ENCODE data around the gene SLC2A13.
"Not testable (repeated sequence)": the region's sequence is repeated elsewhere in the genome, so short reads cannot be mapped to it uniquely, and the experiment has no call there.

Gene SLC2A13

DNA sequence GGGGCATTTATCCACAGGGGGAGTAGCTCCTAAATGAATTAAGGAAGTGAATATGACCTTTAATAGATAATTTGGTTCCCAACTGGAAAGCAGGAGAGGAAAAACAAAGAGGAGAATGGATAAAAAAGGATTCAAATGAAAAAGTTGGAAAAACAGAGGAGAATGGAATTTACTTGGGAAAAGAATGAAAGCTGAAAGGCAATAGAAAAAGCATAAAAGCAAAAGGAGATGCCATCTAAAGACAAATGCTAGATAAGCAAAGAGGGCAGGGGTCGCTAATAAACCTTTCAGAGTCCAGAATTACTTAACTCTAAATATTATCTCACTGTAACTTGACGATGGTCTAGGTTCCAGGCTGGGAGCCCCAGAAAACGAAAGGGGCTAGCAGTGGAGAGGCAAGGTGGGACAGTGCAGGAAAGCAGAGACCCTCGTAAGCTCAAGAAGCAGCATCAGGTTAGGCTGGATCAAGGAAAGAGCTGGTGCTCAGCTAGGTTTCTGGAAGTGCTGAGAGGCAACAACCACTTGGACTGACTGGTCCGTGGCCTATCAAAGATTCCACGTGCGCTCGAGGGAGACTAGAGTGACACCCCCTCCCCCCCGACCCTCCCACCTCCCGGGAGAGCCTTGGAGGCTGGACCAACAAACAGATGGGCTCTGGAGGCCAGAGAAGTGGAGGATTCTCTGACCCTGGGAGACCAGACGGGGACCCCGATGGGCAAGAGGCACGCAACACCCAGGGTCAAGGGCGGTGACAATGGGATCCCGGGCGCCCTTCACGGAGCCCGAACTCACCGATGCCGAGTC lies 1.2 kb downstream of the SLC2A13 start:
- DNase-seq (ENCODE audit: low spot score), result peak; percentile 15

DNA sequence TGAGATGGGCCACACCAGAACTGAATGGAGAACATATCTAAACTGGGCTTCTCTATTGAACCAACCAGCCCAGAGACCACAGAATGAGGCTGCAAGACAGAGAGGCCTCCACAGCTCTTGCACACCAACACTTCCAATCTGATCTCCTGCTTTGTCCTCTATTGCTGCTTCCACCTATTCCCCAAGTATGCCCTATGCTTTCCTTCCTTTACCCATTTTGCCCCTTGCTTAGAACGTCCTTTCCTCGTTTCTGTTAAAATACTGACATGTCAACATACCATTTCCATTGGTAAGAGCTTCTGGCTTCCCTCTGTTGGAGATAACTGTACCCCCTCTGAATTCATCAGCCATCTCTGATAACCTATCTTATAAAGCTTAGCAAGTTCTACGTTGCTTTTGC lies 2.8 kb downstream of the SLC2A13 start:
- DNase-seq (ENCODE audit: low spot score), result no peak

DNA sequence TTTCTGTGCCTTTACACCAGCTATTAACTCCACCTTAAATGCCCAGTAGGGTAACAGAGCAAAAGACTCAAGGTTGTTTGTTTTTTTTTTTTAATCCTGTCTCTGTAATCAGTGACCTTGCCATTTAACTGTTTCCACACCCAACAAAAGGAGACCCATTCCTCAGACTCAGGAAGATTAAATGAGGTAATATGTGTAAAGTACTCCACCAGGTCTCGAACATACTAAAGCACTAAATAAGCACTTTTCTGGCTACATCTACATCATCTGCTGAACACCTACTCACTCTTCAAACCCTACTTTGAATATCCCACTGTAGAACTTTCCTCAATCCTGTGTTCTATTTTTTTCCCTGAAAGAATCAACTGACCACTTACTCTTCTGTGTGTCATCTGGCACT lies 4.1 kb downstream of the SLC2A13 start:
- no peak for DNase-seq (ENCODE audit: low spot score)

DNA sequence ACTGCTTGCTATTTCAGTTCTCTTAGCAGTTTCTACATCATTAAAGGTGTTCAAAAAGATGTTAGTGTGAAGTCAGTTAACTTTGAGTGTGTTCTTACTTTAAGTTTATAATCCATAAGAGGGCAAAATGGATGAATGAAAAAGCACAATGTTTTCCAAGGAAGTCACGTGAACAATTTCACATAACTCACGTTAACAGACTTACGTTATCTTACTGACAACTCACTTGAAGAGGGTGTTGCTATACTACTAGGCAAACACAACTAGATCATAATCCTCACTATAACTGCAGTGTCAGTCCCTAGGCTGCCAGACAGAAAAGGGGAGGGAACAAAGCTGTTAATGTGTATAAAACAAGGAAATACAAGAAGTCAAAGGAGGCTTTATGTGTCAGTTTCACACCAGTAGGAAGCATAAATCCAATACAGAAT lies 6.4 kb downstream of the SLC2A13 start:
- no peak for DNase-seq (ENCODE audit: low spot score)

DNA sequence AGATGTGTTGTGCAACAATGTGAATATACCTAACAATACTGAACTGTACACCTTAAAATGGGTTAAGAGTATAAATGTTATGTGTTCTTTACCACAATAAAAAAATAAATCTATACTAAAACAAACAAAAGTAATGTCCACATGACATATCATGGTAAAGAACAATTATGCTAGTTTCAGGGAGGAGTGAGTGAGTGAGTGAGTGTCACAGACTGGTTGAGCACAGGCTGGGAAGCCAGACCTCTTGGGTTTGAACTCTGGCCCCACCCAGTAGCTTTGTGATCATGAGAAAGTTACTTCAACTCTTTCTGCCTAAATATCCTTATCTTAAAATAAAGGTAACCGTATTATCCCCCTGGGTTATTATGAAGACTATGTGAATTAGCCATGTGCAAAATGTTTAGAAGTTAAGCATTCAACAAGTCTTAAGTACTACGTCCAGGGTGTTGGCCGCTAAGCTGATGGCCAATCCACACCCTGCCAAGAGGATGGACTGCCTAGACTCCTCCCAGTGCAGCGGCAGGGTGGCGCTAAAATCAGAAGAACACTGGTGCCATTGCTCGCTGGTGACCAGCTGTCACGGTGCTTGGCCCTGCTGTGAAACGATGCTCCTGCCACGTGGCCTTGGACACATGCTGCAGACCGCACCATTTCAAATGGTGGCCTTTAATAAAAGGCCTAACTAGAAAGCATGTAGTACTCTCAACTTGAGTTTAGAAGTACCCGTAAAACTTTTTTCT lies 7.3 kb downstream of the SLC2A13 start:
- DNase-seq (ENCODE audit: low spot score), result no peak

DNA sequence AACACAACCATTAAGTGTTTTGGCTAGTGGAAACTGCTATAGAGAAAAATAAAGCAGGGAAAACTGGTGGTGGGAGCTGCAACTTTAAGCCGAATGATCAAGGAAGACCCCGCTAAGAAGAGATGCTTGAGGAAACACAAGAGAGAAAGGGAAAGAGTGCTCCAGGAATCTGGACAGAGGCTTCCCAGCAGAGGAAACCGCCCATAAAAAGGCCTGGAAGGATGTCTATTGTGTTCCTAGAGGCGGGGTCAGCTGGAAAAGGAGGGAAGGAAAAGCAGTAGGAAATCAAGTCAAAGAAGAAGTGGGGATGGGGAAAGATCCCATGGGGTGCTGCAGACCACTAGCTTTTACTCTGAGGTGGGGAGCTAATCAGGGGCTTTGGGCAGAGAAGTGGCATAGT lies 12.4 kb downstream of the SLC2A13 start:
- no peak for DNase-seq (ENCODE audit: low spot score)

DNA sequence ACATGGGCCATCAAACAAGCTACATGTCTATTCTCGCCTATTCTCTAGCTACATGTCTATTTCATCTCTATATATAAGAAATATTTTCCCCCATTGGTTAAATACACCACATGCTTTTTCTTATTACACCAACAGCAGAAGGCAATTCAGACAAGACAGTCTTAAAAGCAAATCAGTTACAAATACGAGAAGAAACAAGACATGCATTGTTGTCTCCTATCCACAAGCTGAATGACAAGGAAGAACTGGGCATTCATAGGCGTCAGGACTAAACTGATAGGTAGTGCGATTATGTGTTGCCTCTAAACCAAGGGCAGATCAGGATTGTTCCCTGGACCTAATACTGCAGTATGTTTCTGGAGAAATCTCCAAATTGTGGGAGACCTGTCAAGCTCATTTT lies 19.4 kb downstream of the SLC2A13 start:
- DNase-seq (ENCODE audit: low spot score), result no peak

DNA sequence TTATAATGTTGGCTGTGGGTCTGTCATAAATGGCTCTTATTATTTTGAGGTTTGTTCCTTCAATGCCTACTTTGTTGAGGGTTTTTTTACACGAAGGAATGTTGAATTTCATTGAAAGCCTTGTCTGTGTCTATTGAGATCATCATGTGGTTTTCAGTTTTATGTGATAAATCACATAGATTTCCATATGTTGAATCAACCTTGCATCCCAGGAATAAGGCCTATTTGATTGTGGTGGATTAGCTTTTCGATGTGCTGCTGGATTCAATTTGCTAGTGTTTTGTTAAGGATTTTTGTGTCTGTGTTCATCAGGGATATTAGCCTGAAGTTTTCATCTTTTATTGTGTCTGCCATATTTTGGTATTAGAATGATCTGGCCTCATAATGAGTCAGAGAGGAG lies 27.6 kb downstream of the SLC2A13 start:
- DNase-seq (ENCODE audit: low spot score), result no peak

DNA sequence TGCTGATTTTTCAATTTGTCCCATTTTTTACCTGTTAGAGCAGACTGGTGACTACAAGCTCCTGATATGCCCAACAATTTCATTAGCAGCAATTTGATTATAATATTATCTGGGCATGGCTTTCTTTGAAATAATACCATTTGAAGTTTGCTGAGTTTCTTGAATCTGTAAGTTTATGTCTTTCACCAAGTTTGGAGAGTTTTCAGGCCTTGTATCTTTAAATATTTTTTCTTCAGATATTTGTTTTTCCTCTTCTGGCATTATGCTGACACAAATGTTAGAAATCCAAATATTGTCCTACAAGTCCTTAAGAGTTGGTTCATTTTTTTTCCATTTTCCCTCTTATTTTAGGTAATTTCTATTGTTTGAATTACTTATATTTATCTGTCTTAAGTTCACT lies 30.4 kb downstream of the SLC2A13 start:
- no peak for DNase-seq (ENCODE audit: low spot score)

DNA sequence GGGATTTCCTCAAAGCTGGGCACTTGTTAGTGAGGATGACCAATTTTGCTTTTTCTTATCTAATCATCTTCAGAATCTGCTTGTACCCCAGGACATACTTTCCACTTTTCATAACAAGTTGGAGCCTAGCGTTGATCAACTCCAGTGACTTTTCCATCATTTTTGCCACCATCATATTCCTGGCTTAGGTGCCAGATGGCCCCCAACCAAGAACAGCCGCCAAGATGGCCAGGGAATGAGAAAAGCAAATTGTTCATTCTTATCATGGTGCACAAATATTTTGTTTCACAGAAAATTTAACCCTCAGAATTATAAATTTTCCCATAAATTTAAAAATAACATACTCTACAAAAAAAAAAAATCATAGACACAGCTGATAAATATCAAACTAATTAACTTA lies 37.5 kb downstream of the SLC2A13 start:
- DNase-seq (ENCODE audit: low spot score), result no peak

DNA sequence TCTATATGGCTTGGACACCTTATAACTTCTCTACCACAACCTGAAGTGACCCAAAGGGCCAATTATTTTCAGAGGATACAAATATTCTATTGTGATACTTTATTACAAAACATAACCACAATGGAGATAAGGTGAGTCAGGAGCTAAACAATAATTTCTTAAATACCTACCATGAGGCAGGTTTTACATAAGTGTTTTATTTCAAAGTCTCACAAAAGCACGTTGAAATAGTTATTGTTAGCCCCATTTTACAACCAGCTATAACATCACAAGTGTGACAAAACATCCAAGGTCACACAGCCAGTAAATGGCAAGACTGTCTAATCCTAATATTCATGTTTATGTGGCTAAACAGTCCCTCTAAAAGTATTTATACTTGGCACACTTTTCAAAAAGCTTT lies 40.2 kb downstream of the SLC2A13 start:
- DNase-seq (ENCODE audit: low spot score), result no peak

DNA sequence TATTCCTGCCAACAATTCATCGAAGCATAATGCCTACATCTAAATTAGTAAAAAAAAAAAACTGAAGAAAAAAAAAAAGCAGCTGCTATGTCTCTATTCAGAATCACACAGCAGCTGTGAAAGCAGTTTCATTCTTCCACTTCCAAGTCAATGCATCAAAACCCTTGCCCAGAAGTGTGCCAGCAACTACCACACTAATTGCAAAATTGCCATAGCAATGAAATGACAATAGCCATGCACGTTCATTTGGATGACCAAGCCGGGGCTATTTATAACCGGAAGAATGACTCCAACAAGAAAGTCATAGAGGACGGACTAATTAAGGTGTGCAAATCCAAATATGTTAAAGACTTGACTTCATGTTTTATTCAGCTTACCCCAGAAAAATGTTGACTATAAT lies 42.5 kb downstream of the SLC2A13 start:
- no peak for DNase-seq (ENCODE audit: low spot score)

DNA sequence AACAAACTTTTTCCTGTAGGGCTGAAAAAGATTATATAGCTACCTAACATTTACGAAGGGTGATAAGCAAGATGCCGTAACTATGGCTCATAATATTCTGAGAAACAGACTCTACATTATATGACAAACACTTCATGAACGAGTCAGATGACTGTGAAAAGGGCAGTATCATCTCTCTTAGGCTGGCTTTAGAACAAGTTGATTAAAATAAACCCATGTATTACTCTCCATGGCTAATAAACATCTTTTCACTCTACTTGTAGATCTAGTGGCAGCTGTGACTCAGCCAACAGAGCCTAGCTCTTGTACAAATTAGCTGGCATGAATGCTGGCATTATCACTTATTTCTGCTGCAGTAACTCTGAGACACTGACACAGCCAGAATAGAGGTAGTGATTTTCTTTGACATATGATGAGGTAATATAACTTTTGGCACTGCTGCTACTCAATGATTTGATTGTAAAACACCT lies 47.1 kb downstream of the SLC2A13 start:
- no peak for DNase-seq (ENCODE audit: low spot score)

DNA sequence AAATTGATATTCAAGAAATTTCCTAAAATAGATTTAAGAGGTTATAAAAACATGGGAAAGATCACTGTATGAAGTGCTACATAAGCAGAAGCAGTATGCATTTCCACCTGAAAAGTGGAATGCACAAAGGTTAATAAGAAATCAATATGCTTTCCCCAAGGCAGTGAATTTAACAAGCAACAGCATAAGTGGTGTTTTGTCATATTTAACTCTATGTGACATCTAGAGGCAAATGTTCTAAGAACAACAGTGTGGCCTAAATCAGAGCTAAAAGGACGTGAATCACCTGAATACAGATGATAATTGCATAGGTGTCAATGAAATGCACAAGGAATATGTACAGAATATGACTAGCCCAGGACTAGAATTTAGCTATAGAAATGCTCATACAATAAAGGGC lies 49.5 kb downstream of the SLC2A13 start:
- no peak for DNase-seq (ENCODE audit: low spot score)

DNA sequence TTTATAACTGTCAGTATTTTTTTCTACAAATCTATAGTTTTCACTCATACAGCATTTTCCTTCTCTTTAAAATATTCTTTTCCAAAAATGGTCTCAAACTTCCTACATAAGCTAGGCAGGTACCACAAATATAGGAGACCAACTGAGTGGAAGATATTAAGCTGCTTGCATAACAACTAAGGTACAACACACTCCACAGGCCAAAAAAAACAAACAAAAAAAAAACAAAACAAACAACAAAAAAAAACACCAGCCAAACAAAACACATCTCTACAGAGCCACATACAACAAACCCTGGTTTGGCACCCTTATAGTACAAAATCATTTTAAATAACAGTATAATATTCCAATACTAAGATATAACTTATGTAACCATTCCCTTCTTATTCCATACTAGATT lies 50.1 kb downstream of the SLC2A13 start:
- no peak for DNase-seq (ENCODE audit: low spot score)

DNA sequence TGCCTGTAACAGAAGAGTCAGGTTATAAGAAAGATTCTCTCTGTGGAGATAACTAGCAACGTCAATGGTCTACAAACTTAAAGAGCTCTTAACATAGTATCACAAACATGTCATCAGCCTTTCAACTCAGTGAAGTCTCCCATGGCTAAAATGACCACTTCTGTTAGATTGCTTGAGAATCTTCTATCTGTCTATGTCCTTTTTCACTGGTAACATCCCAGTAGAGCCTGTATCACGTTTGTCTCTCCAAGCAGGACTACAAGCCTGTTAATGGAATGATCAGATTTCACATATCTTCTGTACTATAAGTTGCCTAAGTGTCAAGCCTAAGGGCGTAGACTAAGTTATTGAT lies 50.7 kb downstream of the SLC2A13 start:
- no peak for DNase-seq (ENCODE audit: low spot score)

DNA sequence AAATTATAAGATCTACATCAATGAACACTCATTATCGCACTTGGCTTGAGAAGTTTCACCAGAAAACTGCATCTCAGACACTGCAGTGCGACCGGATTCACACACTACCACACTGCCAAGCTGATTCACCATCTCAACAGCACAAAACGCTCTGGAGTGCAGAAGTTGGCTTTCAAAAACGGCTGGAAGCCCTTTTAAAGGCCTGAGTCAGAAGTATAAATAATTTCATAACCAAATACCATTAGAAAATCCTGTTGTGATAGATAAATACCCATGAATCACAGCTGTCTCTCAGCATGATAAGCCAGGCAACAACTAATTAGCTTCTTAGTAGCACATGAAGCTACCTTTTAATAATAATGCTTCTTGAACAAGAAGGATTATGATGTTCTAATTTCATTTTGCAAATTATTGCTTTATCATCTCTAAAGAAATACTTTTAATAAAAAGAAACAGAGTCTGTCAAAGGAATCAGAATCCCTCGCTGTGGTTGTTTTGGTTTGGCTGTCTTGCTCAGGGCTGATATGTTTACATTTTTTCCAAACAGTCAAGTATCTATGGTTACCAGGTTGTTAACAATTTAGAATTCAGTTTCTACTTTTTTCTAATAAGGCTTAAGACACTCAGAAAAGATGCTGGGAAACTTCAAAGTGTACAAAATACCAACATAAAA lies 51.2 kb downstream of the SLC2A13 start:
- DNase-seq (ENCODE audit: low spot score), result no peak

DNA sequence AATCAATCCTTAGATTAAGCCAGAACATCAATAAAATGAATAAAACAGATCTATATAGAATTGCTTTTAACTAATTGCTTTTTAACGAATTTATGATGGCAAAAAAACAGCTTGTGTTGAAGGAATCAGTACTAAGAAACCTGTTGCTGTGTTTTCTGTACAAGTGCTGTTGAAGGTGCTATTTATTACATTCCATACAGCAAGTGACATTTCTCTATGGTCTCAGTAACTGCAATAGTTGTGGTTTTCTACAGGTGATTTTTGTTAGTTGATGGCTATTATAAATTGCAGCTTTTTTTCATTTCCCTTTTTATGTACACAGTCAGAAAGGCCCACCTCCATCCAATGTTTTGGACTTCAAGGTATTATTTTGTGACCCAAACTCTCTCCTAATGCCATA lies 56.6 kb downstream of the SLC2A13 start:
- DNase-seq (ENCODE audit: low spot score), result no peak

DNA sequence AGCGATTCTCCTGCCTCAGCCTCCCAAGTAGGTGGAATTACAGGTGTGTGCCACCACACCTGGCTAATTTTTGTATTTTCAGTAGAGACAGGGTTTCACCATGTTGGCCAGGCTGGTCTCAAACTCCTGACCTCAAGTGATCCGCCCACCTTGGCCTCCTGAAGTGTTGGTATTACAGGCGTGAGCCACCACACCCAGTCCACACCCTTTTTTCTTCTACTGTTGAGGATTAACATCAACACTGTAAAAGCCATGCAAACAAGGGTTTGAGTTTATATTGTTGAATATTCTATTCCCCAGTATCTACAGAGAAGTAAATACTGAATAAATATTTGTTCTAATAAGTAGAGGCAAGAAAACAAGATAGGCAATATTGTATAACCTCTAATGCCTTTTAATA lies 58.9 kb downstream of the SLC2A13 start:
- not testable (repeated sequence) for DNase-seq (ENCODE audit: low spot score)

DNA sequence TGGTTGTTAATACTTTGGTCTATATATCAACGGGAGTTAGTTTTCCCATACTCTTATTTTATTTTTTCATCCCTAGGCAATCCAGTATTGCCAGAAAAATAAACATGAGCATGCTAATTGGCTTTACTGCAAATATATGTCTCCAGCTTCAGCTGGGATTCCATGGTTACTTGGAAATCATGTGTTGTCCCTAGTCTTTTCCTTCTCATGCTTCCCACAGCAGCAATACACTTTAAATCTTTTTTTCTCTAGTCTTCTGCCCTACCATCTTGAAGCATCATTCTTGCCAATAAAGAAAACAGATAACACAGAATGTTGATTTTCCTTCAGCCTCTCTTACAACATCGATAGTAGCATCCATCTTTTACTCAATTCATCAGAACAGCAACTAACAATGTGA lies 60.2 kb downstream of the SLC2A13 start:
- DNase-seq (ENCODE audit: low spot score), result no peak

DNA sequence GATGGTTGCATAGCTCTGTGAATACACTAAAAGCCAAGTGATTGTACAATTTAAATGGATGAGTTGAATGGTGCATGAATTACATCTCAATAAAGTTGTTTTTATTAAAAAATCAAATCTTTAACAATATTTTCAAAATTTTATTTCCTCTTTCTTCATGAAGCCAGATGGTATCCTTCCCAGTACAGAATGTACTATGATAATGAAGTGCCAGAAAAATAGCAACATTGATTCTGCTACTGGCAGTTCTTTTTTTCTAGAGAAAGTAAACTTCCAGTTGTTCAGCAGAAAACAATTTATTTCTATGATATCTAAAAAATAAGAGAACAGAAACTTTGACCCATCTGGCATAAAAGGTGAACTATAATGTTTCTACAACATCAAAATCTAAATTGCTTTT lies 61.5 kb downstream of the SLC2A13 start:
- no peak for DNase-seq (ENCODE audit: low spot score)

DNA sequence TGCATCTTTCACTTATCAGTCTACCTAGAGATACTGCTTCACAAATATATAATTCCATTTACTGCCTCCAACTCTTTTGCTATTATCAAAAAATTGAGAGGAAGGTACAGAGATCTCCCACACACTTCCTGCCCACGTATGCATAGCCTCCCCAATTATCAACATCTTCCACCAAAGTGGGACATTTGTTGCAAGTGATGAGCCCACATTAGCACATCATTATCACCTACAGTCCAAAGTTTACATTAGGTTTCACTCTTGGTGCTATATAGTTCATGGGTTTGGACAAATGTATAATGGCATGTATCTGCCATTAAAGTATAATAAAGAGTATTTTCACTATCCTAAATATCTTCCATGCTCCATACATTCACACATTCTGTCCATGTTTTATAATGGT lies 66.3 kb downstream of the SLC2A13 start:
- DNase-seq (ENCODE audit: low spot score), result no peak

DNA sequence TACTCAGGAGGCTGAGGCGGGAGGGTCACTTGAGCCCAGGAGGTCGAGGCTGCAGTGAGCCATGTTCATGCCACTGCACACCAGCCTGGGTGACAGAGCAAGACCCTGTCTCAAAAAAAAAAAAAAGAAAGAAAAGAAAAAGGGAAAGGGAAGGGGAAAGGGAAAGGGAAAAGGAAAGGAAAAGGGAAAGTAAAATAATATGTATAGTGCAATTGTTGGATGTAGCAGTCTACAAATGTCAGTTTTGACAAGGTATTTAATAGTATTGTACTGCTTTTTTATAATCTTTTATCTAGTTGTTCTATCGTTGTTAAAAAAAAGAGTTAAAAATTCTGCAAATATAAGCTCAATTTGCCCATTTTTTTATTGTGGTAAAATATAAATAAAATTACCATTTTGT lies 67.3 kb downstream of the SLC2A13 start:
- DNase-seq (ENCODE audit: low spot score), result no peak
